HEK293 (cell line): Measurements from ENCODE around the gene CFP.

Experiments used
- CTCF ChIA-PET: fragments of 350-600 bp; formaldehyde crosslinking; extraction: SDS; loops from one replicate; lab custom pipeline; 2021; ENCODE audit warnings: antibody characterized with exemption; lab: Yijun Ruan, JAX
- POLR2A ChIA-PET: fragments of 300-600 bp; formaldehyde crosslinking; extraction: SDS; loops from one replicate; lab custom pipeline; 2020; ENCODE audit warnings: antibody characterized with exemption, inconsistent platforms; lab: Yijun Ruan, JAX
- H3K27ac ChIP-seq: fragments of 200-500 bp; sonication (Bioruptor generic); 2 replicates; pipeline ENCODE4 v1.5.1; 2014; ENCODE audit warnings: low read depth, low read length, control low read depth, inconsistent platforms; ENCODE audit errors: extremely low read depth
- H3K36me3 ChIP-seq, 2 experiments: fragments of 200-500 bp in 1 of 2; sonication (Bioruptor generic) in 1 of 2; 1 replicate in 1 of 2; 2 replicates in 1 of 2; pipeline ENCODE4 v1.5.1; 2014 to 2017; ENCODE audit warnings: inconsistent platforms in 2 of 2, low read length in 2 of 2; ENCODE audit not compliant: control insufficient read depth in 2 of 2, insufficient read depth in 1 of 2
- H3K4me1 ChIP-seq: fragments of 200-500 bp; sonication (Bioruptor generic); 2 replicates; pipeline ENCODE4 v1.5.1; 2014; ENCODE audit warnings: mild to moderate bottlenecking, low read length, inconsistent platforms; ENCODE audit not compliant: control insufficient read depth, insufficient read depth
- H3K4me3 ChIP-seq: 2 replicates; pipeline ENCODE4 v1.5.1; 2011; ENCODE audit warnings: low read depth, mild to moderate bottlenecking, control low read depth, low read length, moderate library complexity
- H3K9me3 ChIP-seq: fragments of 200-500 bp; sonication (Bioruptor generic); 2 replicates; pipeline ENCODE4 v1.5.1; 2014; ENCODE audit warnings: low read depth, low read length, inconsistent platforms; ENCODE audit not compliant: control insufficient read depth, insufficient read depth
- GLIS2 ChIP-seq: fragments of 450-650 bp; formaldehyde crosslinking; IDR thresholded peaks from 2 replicates; pipeline ENCODE4 v1.5.1; 2016; ENCODE audit warnings: missing biosample characterization, missing genetic modification characterization
- KLF9 ChIP-seq: fragments of 450-650 bp; formaldehyde crosslinking; IDR thresholded peaks from 2 replicates; pipeline ENCODE4 v1.5.1; 2016; ENCODE audit warnings: missing biosample characterization, missing genetic modification characterization, low read depth
- PRDM1 ChIP-seq: fragments of 450-650 bp; formaldehyde crosslinking; IDR thresholded peaks from 2 replicates; pipeline ENCODE4; 2016; ENCODE audit warnings: missing biosample characterization, missing genetic modification characterization
- REPIN1 ChIP-seq: fragments of 450-650 bp; formaldehyde crosslinking; IDR thresholded peaks from 2 replicates; pipeline ENCODE4 v1.5.1; 2017; ENCODE audit warnings: missing biosample characterization, missing genetic modification characterization, low read depth
- TRIM28 ChIP-seq: IDR thresholded peaks from 2 replicates; pipeline ENCODE4 v1.6.1; 2011; ENCODE audit warnings: low read length, control low read depth, borderline replicate concordance
- ZBTB1 ChIP-seq: fragments of 450-650 bp; formaldehyde crosslinking; IDR thresholded peaks from 2 replicates; pipeline ENCODE4 v1.5.1; 2016; ENCODE audit warnings: missing biosample characterization, missing genetic modification characterization
- ZFP69B ChIP-seq: fragments of 450-650 bp; formaldehyde crosslinking; IDR thresholded peaks from 2 replicates; pipeline ENCODE4 v1.5.1; 2016; ENCODE audit warnings: missing biosample characterization, missing genetic modification characterization
- ZNF132 ChIP-seq: fragments of 450-650 bp; formaldehyde crosslinking; IDR thresholded peaks from 2 replicates; pipeline ENCODE4 v1.5.1; 2017; ENCODE audit warnings: missing biosample characterization, missing genetic modification characterization, borderline replicate concordance
- ZNF138 ChIP-seq: fragments of 450-650 bp; formaldehyde crosslinking; IDR thresholded peaks from 2 replicates; pipeline ENCODE4 v1.5.1; 2016; ENCODE audit warnings: missing biosample characterization, missing genetic modification characterization, borderline replicate concordance
- ZNF155 ChIP-seq: fragments of 450-650 bp; formaldehyde crosslinking; IDR thresholded peaks from 2 replicates; pipeline ENCODE4 v1.5.1; 2016; ENCODE audit warnings: missing biosample characterization, missing genetic modification characterization
- ZNF202 ChIP-seq: fragments of 450-650 bp; formaldehyde crosslinking; IDR thresholded peaks from 2 replicates; pipeline ENCODE4 v1.5.1; 2016; ENCODE audit warnings: missing biosample characterization, missing genetic modification characterization, borderline replicate concordance
- ZNF211 ChIP-seq: fragments of 450-650 bp; formaldehyde crosslinking; IDR thresholded peaks from 2 replicates; pipeline ENCODE4 v1.5.1; 2016; ENCODE audit warnings: low read depth, missing biosample characterization, missing genetic modification characterization
- ZNF274 ChIP-seq, 2 experiments: fragments of 200-500 bp in 1 of 2; fragments of 450-650 bp in 1 of 2; sonication (Bioruptor generic) in 1 of 2; formaldehyde crosslinking in 1 of 2; IDR thresholded peaks; 2 replicates each; pipeline versions ENCODE4 v1.5.1 to v1.6.1; 2014 to 2016; ENCODE audit warnings: borderline replicate concordance in 1 of 2, inconsistent platforms in 1 of 2, low read length in 1 of 2, missing biosample characterization in 1 of 2, missing genetic modification characterization in 1 of 2
- ZNF416 ChIP-seq: fragments of 450-650 bp; formaldehyde crosslinking; IDR thresholded peaks from 2 replicates; pipeline ENCODE4 v1.5.1; 2016; ENCODE audit warnings: missing biosample characterization, missing genetic modification characterization
- ZNF433 ChIP-seq: fragments of 450-650 bp; formaldehyde crosslinking; IDR thresholded peaks from 2 replicates; pipeline ENCODE4 v1.5.1; 2016; ENCODE audit warnings: missing biosample characterization, missing genetic modification characterization, low read depth
- ZNF571 ChIP-seq: fragments of 450-650 bp; formaldehyde crosslinking; IDR thresholded peaks from 2 replicates; pipeline ENCODE4 v1.5.0; 2017; ENCODE audit warnings: missing biosample characterization, missing genetic modification characterization
- ZNF610 ChIP-seq: fragments of 450-650 bp; formaldehyde crosslinking; IDR thresholded peaks from 2 replicates; pipeline ENCODE4 v1.5.1; 2016; ENCODE audit warnings: missing biosample characterization, missing genetic modification characterization, borderline replicate concordance
- ZNF670 ChIP-seq: fragments of 450-650 bp; formaldehyde crosslinking; IDR thresholded peaks from 2 replicates; pipeline ENCODE4 v1.5.1; 2016; ENCODE audit warnings: missing biosample characterization, missing genetic modification characterization, low read depth
- ZNF843 ChIP-seq: fragments of 450-650 bp; formaldehyde crosslinking; IDR thresholded peaks from 2 replicates; pipeline ENCODE4 v1.5.1; 2016; ENCODE audit warnings: missing biosample characterization, missing genetic modification characterization
- TF ChIP-seq, protein P1 (sequence below): IDR thresholded peaks from 2 replicates; pipeline ENCODE4 v1.6.1; 2011; ENCODE audit warnings: mild to moderate bottlenecking, low read depth, low read length, borderline replicate concordance
- TF ChIP-seq, protein P2 (sequence below): fragments of 450-650 bp; formaldehyde crosslinking; IDR thresholded peaks from 2 replicates; pipeline ENCODE4 v1.5.1; 2016; ENCODE audit warnings: missing biosample characterization, missing genetic modification characterization
- TF ChIP-seq, protein P3 (sequence below): sonication (generic); formaldehyde crosslinking; IDR thresholded peaks from 2 replicates; pipeline ENCODE4 v1.8.1; 2022; ENCODE audit warnings: mild to moderate bottlenecking, moderate library complexity, missing genetic modification reagents
- TF ChIP-seq, protein P4 (sequence below): fragments of 450-650 bp; formaldehyde crosslinking; IDR thresholded peaks from 2 replicates; pipeline ENCODE4 v1.5.1; 2016; ENCODE audit warnings: missing biosample characterization, missing genetic modification characterization
- TF ChIP-seq, protein P5 (sequence below): fragments of 450-650 bp; formaldehyde crosslinking; IDR thresholded peaks from 2 replicates; pipeline ENCODE4 v1.5.1; 2016; ENCODE audit warnings: missing biosample characterization, missing genetic modification characterization, borderline replicate concordance

The CFP gene

DNA sequence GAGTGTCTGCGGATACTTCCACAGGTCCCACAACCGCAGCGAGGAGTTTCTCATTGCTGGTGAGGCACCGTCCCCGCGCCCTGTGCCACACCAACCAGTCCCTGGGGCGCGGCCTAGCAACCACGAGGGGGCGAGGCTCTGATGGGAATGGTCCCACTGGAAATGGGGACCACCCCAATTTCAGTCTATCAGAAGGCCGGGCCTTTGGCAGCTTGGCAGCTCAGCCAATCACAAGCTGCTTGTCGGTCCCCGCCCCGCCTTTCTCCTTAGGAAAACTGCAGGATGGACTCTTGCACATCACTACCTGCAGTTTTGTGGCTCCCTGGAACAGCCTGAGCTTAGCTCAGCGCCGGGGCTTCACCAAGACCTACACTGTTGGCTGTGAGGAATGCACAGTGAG, 44.5 kb downstream of the CFP start:
- ChIA-PET CTCF (no interaction called here), POLR2A (interaction anchor here (0.8 kb wide), 1 partner anchor 65 kb away, joined by 3 read pairs; the partner anchor contains the start of gene ELK1)
- Histone ChIP-seq H3K4me3 (no peak overlapping the region), H3K9me3 (no peaks in the 10 kb centered on the region), H3K36me3 (peaks cover 0 to 33% of the 10 kb centered on the region in 2 experiments; a peak in 1 of 3 replicates), H3K27ac (no peak overlapping the region), H3K4me1 (no peaks in the 10 kb centered on the region; the same call in 1 of the 2 replicates)
- TF ChIP-seq ZNF211 (tag by site-specific recombination) = no peak
- TF ChIP-seq, protein P1, sequence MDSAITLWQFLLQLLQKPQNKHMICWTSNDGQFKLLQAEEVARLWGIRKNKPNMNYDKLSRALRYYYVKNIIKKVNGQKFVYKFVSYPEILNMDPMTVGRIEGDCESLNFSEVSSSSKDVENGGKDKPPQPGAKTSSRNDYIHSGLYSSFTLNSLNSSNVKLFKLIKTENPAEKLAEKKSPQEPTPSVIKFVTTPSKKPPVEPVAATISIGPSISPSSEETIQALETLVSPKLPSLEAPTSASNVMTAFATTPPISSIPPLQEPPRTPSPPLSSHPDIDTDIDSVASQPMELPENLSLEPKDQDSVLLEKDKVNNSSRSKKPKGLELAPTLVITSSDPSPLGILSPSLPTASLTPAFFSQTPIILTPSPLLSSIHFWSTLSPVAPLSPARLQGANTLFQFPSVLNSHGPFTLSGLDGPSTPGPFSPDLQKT = no peak
- no peak for TF ChIP-seq ZNF274 (IDR thresholded peaks at IDR 0.05; ENCODE audit: low read length)
- TF ChIP-seq ZNF274 (tag by site-specific recombination; IDR thresholded peaks at IDR 0.05; ENCODE audit: borderline replicate concordance) = no peak
- no peak for TF ChIP-seq ZNF433 (tag by site-specific recombination)
- no peak for TF ChIP-seq ZNF843 (tag by site-specific recombination)
- no peak for TF ChIP-seq REPIN1 (tag by site-specific recombination)
- TF ChIP-seq KLF9 (tag by site-specific recombination) = no peak
- TF ChIP-seq ZNF571 (tag by site-specific recombination) = no peak
- no peak for TF ChIP-seq ZNF610
- TF ChIP-seq ZNF416 (tag by site-specific recombination) = no peak
- TF ChIP-seq, protein P2, sequence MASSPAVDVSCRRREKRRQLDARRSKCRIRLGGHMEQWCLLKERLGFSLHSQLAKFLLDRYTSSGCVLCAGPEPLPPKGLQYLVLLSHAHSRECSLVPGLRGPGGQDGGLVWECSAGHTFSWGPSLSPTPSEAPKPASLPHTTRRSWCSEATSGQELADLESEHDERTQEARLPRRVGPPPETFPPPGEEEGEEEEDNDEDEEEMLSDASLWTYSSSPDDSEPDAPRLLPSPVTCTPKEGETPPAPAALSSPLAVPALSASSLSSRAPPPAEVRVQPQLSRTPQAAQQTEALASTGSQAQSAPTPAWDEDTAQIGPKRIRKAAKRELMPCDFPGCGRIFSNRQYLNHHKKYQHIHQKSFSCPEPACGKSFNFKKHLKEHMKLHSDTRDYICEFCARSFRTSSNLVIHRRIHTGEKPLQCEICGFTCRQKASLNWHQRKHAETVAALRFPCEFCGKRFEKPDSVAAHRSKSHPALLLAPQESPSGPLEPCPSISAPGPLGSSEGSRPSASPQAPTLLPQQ (tag by site-specific recombination) = no peak
- TF ChIP-seq ZNF155 (tag by site-specific recombination) = no peak
- TF ChIP-seq ZNF202 (tag by site-specific recombination) = no peak
- TF ChIP-seq, protein P3, sequence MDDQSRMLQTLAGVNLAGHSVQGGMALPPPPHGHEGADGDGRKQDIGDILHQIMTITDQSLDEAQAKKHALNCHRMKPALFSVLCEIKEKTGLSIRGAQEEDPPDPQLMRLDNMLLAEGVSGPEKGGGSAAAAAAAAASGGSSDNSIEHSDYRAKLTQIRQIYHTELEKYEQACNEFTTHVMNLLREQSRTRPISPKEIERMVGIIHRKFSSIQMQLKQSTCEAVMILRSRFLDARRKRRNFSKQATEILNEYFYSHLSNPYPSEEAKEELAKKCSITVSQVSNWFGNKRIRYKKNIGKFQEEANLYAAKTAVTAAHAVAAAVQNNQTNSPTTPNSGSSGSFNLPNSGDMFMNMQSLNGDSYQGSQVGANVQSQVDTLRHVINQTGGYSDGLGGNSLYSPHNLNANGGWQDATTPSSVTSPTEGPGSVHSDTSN (CRISPR knock-in tag) = no peak
- TF ChIP-seq ZNF132 = no peak

DNA sequence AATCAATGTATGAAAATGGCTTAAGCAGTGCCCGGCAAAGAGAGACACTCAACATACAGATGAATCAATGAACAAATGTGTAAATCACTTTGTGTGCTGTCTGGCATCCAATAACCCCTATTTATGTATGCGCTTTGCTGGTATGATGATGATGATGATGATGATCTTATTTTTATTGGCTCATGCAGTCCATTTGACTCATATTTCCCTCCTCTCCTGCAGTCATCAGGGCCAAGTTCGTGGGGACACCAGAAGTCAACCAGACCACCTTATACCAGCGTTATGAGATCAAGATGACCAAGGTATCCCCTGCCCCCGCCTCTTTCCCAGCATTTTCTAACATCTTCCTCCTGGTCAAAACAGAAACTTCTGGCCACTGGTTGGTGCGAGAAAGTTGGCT, 45.0 kb downstream of the CFP start:
- POLR2A ChIA-PET = no interaction called here
- Histone ChIP-seq H3K9me3 (no peaks in the 10 kb centered on the region), H3K4me1 (no peaks in the 10 kb centered on the region; the same call in 1 of the 2 replicates), H3K4me3 (no peak overlapping the region), H3K36me3 (peaks cover 0 to 33% of the 10 kb centered on the region in 2 experiments; a peak in 1 of 3 replicates), H3K27ac (no peak overlapping the region)
- CTCF ChIA-PET = no interaction called here
- no peak for TF ChIP-seq ZNF670 (tag by site-specific recombination)
- no peak for TF ChIP-seq KLF9 (tag by site-specific recombination)
- no peak for TF ChIP-seq TRIM28
- TF ChIP-seq, protein P4, sequence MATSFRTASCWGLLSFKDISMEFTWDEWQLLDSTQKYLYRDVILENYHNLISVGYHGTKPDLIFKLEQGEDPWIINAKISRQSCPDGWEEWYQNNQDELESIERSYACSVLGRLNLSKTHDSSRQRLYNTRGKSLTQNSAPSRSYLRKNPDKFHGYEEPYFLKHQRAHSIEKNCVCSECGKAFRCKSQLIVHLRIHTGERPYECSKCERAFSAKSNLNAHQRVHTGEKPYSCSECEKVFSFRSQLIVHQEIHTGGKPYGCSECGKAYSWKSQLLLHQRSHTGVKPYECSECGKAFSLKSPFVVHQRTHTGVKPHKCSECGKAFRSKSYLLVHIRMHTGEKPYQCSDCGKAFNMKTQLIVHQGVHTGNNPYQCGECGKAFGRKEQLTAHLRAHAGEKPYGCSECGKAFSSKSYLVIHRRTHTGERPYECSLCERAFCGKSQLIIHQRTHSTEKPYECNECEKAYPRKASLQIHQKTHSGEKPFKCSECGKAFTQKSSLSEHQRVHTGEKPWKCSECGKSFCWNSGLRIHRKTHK = no peak
- TF ChIP-seq ZBTB1 (tag by site-specific recombination) = no peak
- TF ChIP-seq PRDM1 (tag by site-specific recombination) = no peak
- TF ChIP-seq ZFP69B (tag by site-specific recombination) = no peak
- no peak for TF ChIP-seq GLIS2 (tag by site-specific recombination)
- no peak for TF ChIP-seq ZNF138
- TF ChIP-seq ZNF433 (tag by site-specific recombination) = no peak
- TF ChIP-seq, protein P5, sequence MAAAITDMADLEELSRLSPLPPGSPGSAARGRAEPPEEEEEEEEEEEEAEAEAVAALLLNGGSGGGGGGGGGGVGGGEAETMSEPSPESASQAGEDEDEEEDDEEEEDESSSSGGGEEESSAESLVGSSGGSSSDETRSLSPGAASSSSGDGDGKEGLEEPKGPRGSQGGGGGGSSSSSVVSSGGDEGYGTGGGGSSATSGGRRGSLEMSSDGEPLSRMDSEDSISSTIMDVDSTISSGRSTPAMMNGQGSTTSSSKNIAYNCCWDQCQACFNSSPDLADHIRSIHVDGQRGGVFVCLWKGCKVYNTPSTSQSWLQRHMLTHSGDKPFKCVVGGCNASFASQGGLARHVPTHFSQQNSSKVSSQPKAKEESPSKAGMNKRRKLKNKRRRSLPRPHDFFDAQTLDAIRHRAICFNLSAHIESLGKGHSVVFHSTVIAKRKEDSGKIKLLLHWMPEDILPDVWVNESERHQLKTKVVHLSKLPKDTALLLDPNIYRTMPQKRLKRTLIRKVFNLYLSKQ (tag by site-specific recombination) = no peak
